GM12878 (cell line): Measurements from ENCODE around the gene HINT2. TPM values are rescaled to one million over a fixed set of nuclear protein-coding genes. Genes with fewer than 3 reads are reported as not detected.

Experiments
- ASH2L ChIP-seq: fragments of 300-600, 200-600 bp; sonication (generic); IDR thresholded peaks from 2 replicates; pipeline ENCODE4 v1.6.1; 2017; ENCODE audit warnings: low read depth, mild to moderate bottlenecking, borderline replicate concordance
- CEBPB ChIP-seq, 2 experiments: fragments of 150-350 bp in 1 of 2; IDR thresholded peaks; 2 replicates each; pipeline ENCODE4 v1.6.1; 2012 to 2014; ENCODE audit warnings: low read depth in 2 of 2, low read length in 2 of 2, borderline replicate concordance in 1 of 2, inconsistent platforms in 1 of 2
- FOS ChIP-seq: IDR thresholded peaks from 3 replicates; pipeline ENCODE4 v1.6.1; 2011; ENCODE audit warnings: borderline replicate concordance; ENCODE audit not compliant: insufficient read length; ENCODE audit errors: extremely low read depth
- NFYA ChIP-seq: IDR thresholded peaks from 2 replicates; pipeline ENCODE4 v1.6.1; 2011; ENCODE audit warnings: low read depth, mild to moderate bottlenecking, low read length, improper control_type of control experiment, borderline replicate concordance
- PML ChIP-seq: IDR thresholded peaks from 2 replicates; pipeline ENCODE4 v1.6.1; 2012; ENCODE audit warnings: low read length, inconsistent platforms
- SMAD1 ChIP-seq: fragments of 450-650 bp; IDR thresholded peaks from 2 replicates; pipeline ENCODE4 v1.6.1; 2018; ENCODE audit warnings: mild to moderate bottlenecking, low read depth; ENCODE audit not compliant: partially characterized antibody
- polyA plus RNA-seq, 11 experiments: library from polyadenylated mRNA; depleted of rRNA in 4 of 11; unstranded in 6 of 11; stranded (reverse) in 5 of 11; fragments of >200 nt; fragmentation: Nextera tagmentation in 4 of 11; fragmentation: Illumina TruSeq in 1 of 11; extraction: Ambion mirVana in 4 of 11; extraction: Trizol in 1 of 11; gene quantifications; 1 replicate in 1 of 11; 2 replicates in 10 of 11; pipeline versions ENCODE4 v1.2.1 to v1.2.3, GENCODE V29; 2011 to 2016; ENCODE audit warnings: inconsistent platforms in 2 of 11, missing spikeins in 2 of 11, low read depth in 1 of 11
- total RNA-seq, 4 experiments: library from RNA; depleted of rRNA in 3 of 4; stranded (reverse); fragments of >200 nt in 3 of 4; fragmentation: Illumina TruSeq in 1 of 4; extraction: Trizol in 1 of 4; gene quantifications; 2 replicates each; pipeline versions ENCODE4 v1.2.1 to v1.2.3, GENCODE V29; 2013 to 2021
- TF ChIP-seq, protein P1 (sequence below): fragments of 450-650 bp; IDR thresholded peaks from 2 replicates; pipeline ENCODE4 v1.6.1; 2017; ENCODE audit warnings: low read depth, mild to moderate bottlenecking, moderate library complexity
- TF ChIP-seq, protein P2 (sequence below): fragments of 450-650 bp; IDR thresholded peaks from 2 replicates; pipeline ENCODE4 v1.6.1; 2018; ENCODE audit warnings: mild to moderate bottlenecking, low read depth, moderate library complexity; ENCODE audit not compliant: partially characterized antibody
- TF ChIP-seq, protein P3 (sequence below): IDR thresholded peaks from 2 replicates; pipeline ENCODE4 v1.6.1; 2012; ENCODE audit warnings: low read depth, low read length, improper control_type of control experiment

HINT2 gene
- total and polyA plus RNA-seq, 10 of the 15 experiments (the other 5 are each of a cell fraction or from before 2014, with no cell fraction given), result 12.1 to 144 (median 51.7) TPM

DNA sequence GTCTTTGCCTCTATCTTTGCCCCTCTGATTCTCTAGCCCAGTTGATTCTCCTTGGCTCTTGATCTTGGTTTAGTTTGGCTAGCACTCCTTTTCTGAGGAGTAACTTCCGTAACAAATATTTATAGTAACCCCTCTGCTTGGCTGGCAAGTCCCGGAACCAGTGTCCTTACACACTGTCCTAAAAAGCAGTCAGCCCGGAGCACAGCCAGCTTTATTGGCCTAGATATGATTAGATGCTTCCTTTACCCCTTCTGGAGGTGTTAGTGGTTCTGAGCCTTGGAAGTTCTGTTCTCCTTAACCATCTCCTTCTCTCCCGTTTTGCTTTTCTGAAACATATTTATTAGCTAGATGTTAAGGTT lies 43.8 kb downstream of the HINT2 start (continued):
- TF ChIP-seq NFYA (no peak), CEBPB (IDR thresholded peaks at IDR 0.05; ENCODE audit: borderline replicate concordance in 1 of 2, low read depth in 2 of 2, low read length in 2 of 2) (no peak), PML (no peak), FOS (no peak), SMAD1 (no peak), ASH2L (no peak)
- TF ChIP-seq, protein P1, sequence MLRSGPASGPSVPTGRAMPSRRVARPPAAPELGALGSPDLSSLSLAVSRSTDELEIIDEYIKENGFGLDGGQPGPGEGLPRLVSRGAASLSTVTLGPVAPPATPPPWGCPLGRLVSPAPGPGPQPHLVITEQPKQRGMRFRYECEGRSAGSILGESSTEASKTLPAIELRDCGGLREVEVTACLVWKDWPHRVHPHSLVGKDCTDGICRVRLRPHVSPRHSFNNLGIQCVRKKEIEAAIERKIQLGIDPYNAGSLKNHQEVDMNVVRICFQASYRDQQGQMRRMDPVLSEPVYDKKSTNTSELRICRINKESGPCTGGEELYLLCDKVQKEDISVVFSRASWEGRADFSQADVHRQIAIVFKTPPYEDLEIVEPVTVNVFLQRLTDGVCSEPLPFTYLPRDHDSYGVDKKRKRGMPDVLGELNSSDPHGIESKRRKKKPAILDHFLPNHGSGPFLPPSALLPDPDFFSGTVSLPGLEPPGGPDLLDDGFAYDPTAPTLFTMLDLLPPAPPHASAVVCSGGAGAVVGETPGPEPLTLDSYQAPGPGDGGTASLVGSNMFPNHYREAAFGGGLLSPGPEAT, result no peak
- TF ChIP-seq, protein P2, sequence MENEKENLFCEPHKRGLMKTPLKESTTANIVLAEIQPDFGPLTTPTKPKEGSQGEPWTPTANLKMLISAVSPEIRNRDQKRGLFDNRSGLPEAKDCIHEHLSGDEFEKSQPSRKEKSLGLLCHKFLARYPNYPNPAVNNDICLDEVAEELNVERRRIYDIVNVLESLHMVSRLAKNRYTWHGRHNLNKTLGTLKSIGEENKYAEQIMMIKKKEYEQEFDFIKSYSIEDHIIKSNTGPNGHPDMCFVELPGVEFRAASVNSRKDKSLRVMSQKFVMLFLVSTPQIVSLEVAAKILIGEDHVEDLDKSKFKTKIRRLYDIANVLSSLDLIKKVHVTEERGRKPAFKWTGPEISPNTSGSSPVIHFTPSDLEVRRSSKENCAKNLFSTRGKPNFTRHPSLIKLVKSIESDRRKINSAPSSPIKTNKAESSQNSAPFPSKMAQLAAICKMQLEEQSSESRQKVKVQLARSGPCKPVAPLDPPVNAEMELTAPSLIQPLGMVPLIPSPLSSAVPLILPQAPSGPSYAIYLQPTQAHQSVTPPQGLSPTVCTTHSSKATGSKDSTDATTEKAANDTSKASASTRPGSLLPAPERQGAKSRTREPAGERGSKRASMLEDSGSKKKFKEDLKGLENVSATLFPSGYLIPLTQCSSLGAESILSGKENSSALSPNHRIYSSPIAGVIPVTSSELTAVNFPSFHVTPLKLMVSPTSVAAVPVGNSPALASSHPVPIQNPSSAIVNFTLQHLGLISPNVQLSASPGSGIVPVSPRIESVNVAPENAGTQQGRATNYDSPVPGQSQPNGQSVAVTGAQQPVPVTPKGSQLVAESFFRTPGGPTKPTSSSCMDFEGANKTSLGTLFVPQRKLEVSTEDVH, result no peak
- TF ChIP-seq, protein P3, sequence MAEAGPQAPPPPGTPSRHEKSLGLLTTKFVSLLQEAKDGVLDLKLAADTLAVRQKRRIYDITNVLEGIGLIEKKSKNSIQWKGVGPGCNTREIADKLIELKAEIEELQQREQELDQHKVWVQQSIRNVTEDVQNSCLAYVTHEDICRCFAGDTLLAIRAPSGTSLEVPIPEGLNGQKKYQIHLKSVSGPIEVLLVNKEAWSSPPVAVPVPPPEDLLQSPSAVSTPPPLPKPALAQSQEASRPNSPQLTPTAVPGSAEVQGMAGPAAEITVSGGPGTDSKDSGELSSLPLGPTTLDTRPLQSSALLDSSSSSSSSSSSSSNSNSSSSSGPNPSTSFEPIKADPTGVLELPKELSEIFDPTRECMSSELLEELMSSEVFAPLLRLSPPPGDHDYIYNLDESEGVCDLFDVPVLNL, result no peak
